ENCODE results near the gene SLC22A16.

Gene SLC22A16

DNA sequence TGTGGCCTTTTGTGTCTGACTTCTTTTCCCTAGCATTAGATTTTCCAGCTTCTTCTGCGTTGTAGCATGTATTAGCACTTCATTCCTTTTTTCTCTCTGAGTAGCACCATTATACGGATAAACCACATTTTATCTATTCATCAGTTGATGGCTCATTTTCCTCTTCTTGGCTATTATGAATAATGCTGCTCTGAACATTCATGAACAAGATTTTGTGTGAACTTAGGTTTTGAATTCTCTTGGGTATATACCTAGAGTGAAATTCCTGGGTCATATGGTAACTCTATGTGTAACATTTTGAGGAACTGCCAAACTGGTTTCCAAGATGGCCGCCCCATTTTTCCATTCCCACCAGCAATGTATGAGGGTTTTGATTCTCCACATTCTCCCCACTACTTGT lies 28.7 kb downstream of the SLC22A16 start:
- no peak for DNase-seq

DNA sequence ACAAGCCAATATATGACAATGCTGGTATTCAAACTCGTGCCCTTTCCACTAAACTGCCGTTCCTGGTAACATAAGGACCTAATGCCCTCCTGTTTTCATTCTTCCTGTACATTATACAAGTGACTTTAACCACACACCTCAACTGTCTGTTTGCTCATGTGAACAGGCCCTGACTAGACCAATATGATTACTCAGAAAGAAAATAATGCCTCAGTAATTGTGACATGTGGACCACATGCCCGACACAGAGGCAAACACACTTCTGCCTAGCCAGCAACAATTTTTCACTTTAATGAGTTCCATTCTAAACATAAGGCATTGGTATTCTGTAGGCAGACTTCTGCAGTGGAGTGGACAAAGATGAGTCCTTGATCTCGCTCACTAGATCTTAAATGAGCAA lies 30.0 kb downstream of the SLC22A16 start:
- DNase-seq = peak in 1 of 5 experiments; percentile 4

DNA sequence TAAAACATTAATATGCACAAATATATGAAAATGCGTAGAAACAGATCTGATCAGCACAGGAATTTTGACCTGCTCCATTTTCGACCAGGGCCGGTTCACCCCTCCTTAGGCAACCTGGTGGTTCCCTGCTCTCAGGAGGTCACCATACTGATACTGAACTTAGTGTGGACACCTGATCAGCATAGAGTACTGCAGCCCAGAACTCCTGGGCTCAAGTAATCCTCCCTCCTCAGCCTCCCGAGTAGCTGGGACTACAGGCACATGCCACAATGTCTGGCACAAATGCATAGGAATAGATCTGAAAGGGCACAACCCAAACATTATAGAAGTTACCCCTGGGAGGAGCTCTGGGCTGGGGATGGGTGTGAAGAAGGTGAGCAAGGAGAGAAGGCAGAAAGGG lies 36.4 kb downstream of the SLC22A16 start:
- DNase-seq = no peak

GRCh38 chr6:110439356-110439755 lies 37.1 kb downstream of the SLC22A16 start:
- no peak for DNase-seq

GRCh38 chr6:110434961-110435602 lies 41.3 kb downstream of the SLC22A16 start:
- no peak for DNase-seq

GRCh38 chr6:110432285-110432900 lies 44.0 kb downstream of the SLC22A16 start:
- DNase-seq = no peak

DNA sequence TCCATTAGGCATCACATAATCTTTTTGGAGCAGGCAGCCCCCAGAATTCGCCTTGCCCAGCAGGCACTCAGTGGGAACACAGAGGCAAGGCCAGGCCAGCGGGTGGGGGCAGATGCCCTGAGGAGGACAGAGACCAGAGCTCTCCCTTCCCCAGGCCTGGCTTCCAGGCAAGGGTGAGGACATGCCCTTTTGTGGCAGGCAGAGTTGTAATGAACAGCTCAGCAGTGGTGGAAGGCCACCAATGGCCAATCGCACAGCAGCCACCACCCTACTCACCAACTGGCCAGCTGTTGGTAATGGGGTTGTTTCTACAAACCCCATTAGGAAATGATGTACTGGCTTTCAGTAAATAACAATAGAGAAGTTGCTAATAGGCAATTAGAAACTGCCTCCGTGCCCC lies 45.7 kb downstream of the SLC22A16 start:
- no peak for DNase-seq

- DNase-seq = no peak
Observed at GRCh38 chr6:110430236-110430635, 46.2 kb downstream of the SLC22A16 start.

DNA sequence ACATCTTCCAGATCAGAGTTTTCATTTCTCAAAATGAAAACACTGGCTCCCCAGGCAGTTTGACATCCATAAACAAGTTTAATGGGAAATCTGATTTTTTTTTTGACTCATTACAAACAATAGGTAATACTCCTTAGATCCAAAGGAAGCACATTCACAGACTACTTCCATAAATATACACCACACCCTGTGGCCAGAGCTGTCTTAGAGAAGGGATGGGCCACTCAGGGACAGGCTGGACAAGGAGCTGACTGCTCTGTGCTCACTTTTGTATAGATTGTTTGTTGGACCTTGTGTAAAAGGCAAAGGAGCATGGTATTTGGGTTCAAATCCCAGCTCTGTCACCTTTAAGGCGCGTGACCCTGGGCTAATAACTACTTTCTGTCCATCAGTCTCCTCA lies 48.3 kb downstream of the SLC22A16 start:
- DNase-seq = no peak

DNA sequence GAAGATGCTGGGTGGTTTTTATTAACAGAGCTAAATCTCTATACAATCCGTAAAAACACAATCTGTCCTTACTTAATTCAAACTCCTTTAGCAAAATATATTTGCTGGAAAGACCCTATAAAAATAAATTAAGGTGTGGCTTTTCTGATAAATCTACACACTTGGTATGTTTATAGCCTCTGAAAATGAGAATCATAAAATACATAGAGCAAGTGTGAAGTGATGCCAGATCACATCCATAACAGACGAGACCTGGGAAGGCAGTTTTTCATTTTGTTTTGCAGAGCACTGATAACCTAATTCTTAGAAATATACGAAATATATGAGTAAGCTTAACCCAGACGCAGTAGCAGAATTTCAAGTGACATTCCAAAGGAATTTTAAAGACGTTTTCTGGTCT lies 50.6 kb downstream of the SLC22A16 start:
- DNase-seq = no peak

GRCh38 chr6:110422444-110422822 lies 54.0 kb downstream of the SLC22A16 start:
- no peak for DNase-seq

GRCh38 chr6:110421749-110422443 lies 54.5 kb downstream of the SLC22A16 start:
- DNase-seq = peak in 1 of 5 experiments; percentile 4

- DNase-seq = no peak
Observed at GRCh38 chr6:110419028-110419739, 57.2 kb downstream of the SLC22A16 start.

- DNase-seq = no peak
Observed at GRCh38 chr6:110418594-110418993, 57.8 kb downstream of the SLC22A16 start.

GRCh38 chr6:110415086-110415916 lies 61.1 kb downstream of the SLC22A16 start, which contains the start of gene DDO:
DDO (minus strand) TSS chr6:110415575; CDS start chr6:110413462, 2,113 bp downstream.
- DNase-seq = no peak

DNA sequence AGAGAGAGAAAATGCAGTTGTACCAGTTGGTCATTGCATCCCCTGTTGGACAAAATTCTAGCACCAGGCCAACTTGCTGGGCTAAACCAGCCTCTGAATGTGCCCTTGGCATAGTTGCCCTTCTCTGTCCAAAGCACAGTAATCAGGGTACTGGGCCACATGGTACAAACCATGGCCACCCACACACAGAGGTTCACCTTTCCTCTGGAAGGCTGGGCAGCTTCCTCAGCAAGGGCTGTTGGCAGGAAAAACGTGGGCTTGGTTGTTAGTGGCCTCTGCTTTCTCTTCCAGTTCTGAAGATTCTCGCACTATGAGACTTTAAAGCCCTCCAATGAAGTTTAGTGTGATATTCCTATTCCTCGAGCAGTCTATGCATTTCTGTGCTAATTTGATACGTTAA lies 61.7 kb downstream of the SLC22A16 start:
- DNase-seq = no peak

DNA sequence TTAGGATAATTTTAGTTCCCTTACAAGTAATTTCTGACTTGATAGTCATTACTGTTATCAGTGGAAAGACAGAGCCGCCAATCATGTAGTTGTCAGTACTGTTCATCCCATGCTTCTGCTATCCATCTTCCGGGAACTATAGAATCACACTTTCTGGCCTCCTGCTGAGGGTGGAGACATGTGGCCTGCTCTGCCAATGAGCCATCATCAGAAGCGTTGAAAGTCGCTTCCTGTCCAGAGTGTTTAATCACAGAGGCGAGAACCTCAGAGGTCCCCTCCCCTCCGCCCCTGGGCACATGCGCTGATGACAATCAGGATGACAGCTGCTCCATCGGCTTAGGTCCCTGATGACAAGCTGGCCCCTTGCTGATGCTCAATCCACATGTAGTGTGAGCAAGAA lies 64.1 kb downstream of the SLC22A16 start:
- no peak for DNase-seq

GRCh38 chr6:110410511-110410910 lies 65.9 kb downstream of the SLC22A16 start:
- DNase-seq = no peak

DNA sequence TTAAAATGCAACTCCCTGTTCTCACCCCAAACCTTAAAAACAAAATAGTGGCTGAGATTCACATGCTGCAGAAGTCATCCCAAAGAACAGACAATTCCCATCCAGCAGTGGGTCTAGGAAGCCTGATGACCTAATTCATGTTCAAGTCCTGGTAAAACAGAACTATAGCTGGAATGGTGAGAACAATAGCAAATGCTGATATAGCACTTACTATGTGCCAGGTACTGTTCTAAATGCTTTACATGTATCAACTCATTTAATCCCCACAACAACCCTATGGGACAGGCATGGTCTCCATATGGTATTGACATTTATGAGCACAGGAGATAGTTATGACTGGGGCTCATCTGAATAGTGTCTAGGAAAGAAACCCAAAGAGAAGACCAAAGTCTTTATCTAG lies 66.6 kb downstream of the SLC22A16 start:
- no peak for DNase-seq

GRCh38 chr6:110408901-110409300 lies 67.5 kb downstream of the SLC22A16 start:
- DNase-seq = no peak

GRCh38 chr6:110404607-110405006 lies 71.8 kb downstream of the SLC22A16 start:
- DNase-seq = no peak

DNA sequence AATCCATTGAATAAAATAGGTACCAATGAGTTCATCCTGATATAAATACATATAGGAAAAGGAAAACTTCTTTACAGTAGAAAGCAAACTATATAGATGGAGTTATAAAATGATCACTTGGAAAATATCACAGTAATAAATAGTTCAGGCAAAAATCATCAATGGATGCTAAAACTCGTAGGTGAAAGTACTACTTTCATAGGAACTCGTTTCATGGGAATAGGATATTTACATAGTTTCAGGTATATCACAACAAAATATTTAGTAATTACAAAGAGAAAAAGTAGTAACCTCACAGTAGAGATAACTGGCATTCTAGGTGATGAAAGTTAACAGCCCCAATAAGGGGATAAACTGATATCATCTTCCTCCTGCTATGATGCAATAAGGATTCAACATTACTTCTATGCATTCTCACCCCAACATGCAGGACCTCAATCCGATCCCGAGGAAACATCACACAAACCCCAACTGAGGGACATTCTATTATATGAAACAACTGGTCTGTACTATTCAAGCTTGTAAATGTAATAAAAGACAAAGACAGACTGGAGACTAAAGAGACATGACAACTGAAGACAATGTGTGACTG lies 74.7 kb downstream of the SLC22A16 start:
- DNase-seq = no peak
